ENCODE data around the gene PPT2.
"Not testable (repeated sequence)": the region's sequence is repeated elsewhere in the genome, so short reads cannot be mapped to it uniquely, and the experiment has no call there.

Gene PPT2

GRCh38 chr6:32210191-32210601 lies 56.3 kb downstream of the PPT2 start:
- no peaks in the 10 kb centered on the region for H3K9me3 ChIP-seq (ENCODE audit: insufficient read depth, low read depth, low read length)
- H3K4me2 ChIP-seq (ENCODE audit: low read depth, low read length, poor library complexity, severe bottlenecking): no peak overlapping the region
- no peaks in the 10 kb centered on the region for H3K4me1 ChIP-seq (ENCODE audit: insufficient read depth, low read length, poor library complexity, severe bottlenecking)
- TF ChIP-seq EZH2phosphoT487 (IDR thresholded peaks at IDR 0.05; ENCODE audit: borderline replicate concordance) (no peak), CTCF (conservative IDR thresholded peaks at IDR 0.05; ENCODE audit: low read length) (no peak)
- H3F3A ChIP-seq (ENCODE audit: low read depth): no peaks in the 10 kb centered on the region
- H3K36me3 ChIP-seq (ENCODE audit: insufficient read depth, low read length): no peaks in the 10 kb centered on the region
- H2AFZ ChIP-seq (ENCODE audit: low read length): no peak overlapping the region
- no peaks in the 10 kb centered on the region for H3K79me2 ChIP-seq (ENCODE audit: insufficient read depth, low read length)
- H3K27me3 ChIP-seq (ENCODE audit: insufficient read depth, low read length, poor library complexity, severe bottlenecking): no peaks in the 10 kb centered on the region
- H3K9ac ChIP-seq (ENCODE audit: low read depth, low read length, poor library complexity, severe bottlenecking): no peak overlapping the region
- no peaks in the 10 kb centered on the region for H4K20me1 ChIP-seq (ENCODE audit: insufficient read depth, low read length, poor library complexity, severe bottlenecking)
- no peaks in the 10 kb centered on the region for H3K9me2 ChIP-seq (replicated peaks; ENCODE audit: low read depth, low read length)
- H3K4me3 ChIP-seq (ENCODE audit: low read length, poor library complexity, severe bottlenecking): no peak overlapping the region

GRCh38 chr6:32211432-32211831 lies 57.5 kb downstream of the PPT2 start:
- not testable (repeated sequence) for H3K9me2 ChIP-seq (replicated peaks; ENCODE audit: low read depth, low read length); H3K79me2 ChIP-seq (ENCODE audit: insufficient read depth, low read length); H3K27me3 ChIP-seq (ENCODE audit: insufficient read depth, low read length, poor library complexity, severe bottlenecking); H4K20me1 ChIP-seq (ENCODE audit: insufficient read depth, low read length, poor library complexity, severe bottlenecking); H2AFZ ChIP-seq (ENCODE audit: low read length); H3K4me2 ChIP-seq (ENCODE audit: low read depth, low read length, poor library complexity, severe bottlenecking); H3K9me3 ChIP-seq (ENCODE audit: insufficient read depth, low read depth, low read length); H3K9ac ChIP-seq (ENCODE audit: low read depth, low read length, poor library complexity, severe bottlenecking); H3K36me3 ChIP-seq (ENCODE audit: insufficient read depth, low read length); H3F3A ChIP-seq (ENCODE audit: low read depth); H3K4me1 ChIP-seq (ENCODE audit: insufficient read depth, low read length, poor library complexity, severe bottlenecking); H3K4me3 ChIP-seq (ENCODE audit: low read length, poor library complexity, severe bottlenecking)

DNA sequence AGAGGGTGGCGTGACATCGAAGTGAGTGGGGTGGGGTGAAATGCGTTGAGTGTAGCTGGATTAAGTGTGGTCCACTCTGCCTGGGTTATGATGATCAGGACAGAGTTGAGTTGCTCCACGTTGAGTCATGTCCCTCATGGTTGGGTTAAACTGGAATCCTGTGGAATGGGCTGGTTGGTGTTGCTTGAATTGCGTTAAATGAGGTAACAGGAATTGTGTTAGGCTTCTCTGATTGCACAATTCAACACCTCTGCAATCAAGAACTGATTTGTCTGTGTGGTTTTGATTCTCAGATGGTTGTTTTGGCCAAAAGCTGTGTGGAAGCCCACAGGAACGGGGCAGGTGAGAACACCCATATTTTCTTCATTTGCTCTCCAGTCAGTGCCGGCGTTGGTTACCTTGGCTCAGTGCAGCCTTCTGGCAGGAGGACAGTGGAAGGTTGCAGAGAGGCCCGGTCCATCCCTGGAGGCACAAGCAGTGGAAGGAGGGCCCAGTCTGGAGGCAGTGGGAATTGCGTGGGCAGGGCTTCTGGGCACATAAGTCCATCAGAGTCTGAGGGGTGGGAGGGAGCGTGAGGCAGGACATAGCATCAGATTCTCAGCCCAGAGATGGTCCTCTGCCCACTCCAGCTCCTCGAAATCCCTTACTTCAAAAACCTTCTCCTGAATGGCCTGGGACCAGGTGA lies 58.3 kb downstream of the PPT2 start:
- H3K9me2 ChIP-seq (replicated peaks; ENCODE audit: low read depth, low read length): no peaks in the 10 kb centered on the region
- H3K27me3 ChIP-seq (ENCODE audit: insufficient read depth, low read length, poor library complexity, severe bottlenecking): no peaks in the 10 kb centered on the region
- TF ChIP-seq CTCF (conservative IDR thresholded peaks at IDR 0.05; ENCODE audit: low read length) (no peak), EZH2phosphoT487 (IDR thresholded peaks at IDR 0.05; ENCODE audit: borderline replicate concordance) (no peak)
- no peaks in the 10 kb centered on the region for H4K20me1 ChIP-seq (ENCODE audit: insufficient read depth, low read length, poor library complexity, severe bottlenecking)
- H3K4me3 ChIP-seq (ENCODE audit: low read length, poor library complexity, severe bottlenecking): no peak overlapping the region
- no peak overlapping the region for H3K4me2 ChIP-seq (ENCODE audit: low read depth, low read length, poor library complexity, severe bottlenecking)
- H3K9me3 ChIP-seq (ENCODE audit: insufficient read depth, low read depth, low read length): no peaks in the 10 kb centered on the region
- H3F3A ChIP-seq (ENCODE audit: low read depth): no peaks in the 10 kb centered on the region
- no peaks in the 10 kb centered on the region for H3K79me2 ChIP-seq (ENCODE audit: insufficient read depth, low read length)
- H3K36me3 ChIP-seq (ENCODE audit: insufficient read depth, low read length): no peaks in the 10 kb centered on the region
- no peaks in the 10 kb centered on the region for H3K4me1 ChIP-seq (ENCODE audit: insufficient read depth, low read length, poor library complexity, severe bottlenecking)
- H2AFZ ChIP-seq (ENCODE audit: low read length): no peak overlapping the region
- H3K9ac ChIP-seq (ENCODE audit: low read depth, low read length, poor library complexity, severe bottlenecking): no peak overlapping the region
